Uterus (tissue), 2 donors: Measurements from ENCODE around the gene TNFAIP2.
A peak's percentile ranks its signal among the peaks of the same experiment; 100 is the strongest.

Experiments used
- CTCF ChIP-seq, 4 experiments: fragments of 200-600 bp in 2 of 4; fragments of 450-650 bp in 2 of 4; sonication (generic) in 2 of 4; IDR thresholded peaks; one replicate each; pipeline ENCODE4 v1.5.1; 2016 to 2019; ENCODE audit warnings: antibody characterized with exemption in 4 of 4, mild to moderate bottlenecking in 2 of 4, moderate library complexity in 1 of 4
- POLR2A ChIP-seq, 2 donors: fragments of 450-650 bp; IDR thresholded peaks; one replicate each; pipeline ENCODE4 v1.6.1; 2016; ENCODE audit warnings: antibody characterized with exemption in 2 of 2, mild to moderate bottlenecking in 1 of 2, moderate library complexity in 1 of 2

- TF ChIP-seq POLR2A (IDR thresholded peaks at IDR 0.05) (no peak), CTCF (IDR thresholded peaks at IDR 0.05) (peak in 1 of 4 experiments; percentile 3)
These were observed 31.4 kb upstream of the TNFAIP2 start for GRCh38 chr14:103091883-103092222.
